Breast epithelium (tissue), 4 donors: ENCODE results near the gene GPR15LG. TPM values are rescaled to one million over a fixed set of nuclear protein-coding genes. Genes with fewer than 3 reads are reported as not detected.

Experiments
- DNase-seq, 2 donors: peaks; one replicate each; pipeline ENCODE4 v3.0.0-alpha.2; 2019; ENCODE audit warnings: low spot score in 2 of 2
- H3K27ac ChIP-seq, 2 donors: fragments of 200-600 bp; sonication (generic) in 1 of 2; one replicate each; pipeline ENCODE4 v1.5.1; 2016 to 2019; ENCODE audit warnings: mild to moderate bottlenecking in 1 of 2
- H3K27me3 ChIP-seq, 2 donors: fragments of 200-600 bp; sonication (generic) in 1 of 2; one replicate each; pipeline versions ENCODE4 v1.5.1 to v1.6.0; 2017 to 2019; ENCODE audit warnings: control low read depth in 1 of 2, mild to moderate bottlenecking in 1 of 2
- H3K36me3 ChIP-seq: fragments of 200-600 bp; one replicate; pipeline ENCODE4 v1.5.1; 2019
- H3K4me1 ChIP-seq, 2 donors: fragments of 200-600 bp; sonication (generic); one replicate each; pipeline ENCODE4 v1.5.1; 2016 to 2019; ENCODE audit warnings: control low read depth in 1 of 2
- H3K4me3 ChIP-seq, 3 donors: fragments of 200-600 bp; sonication (generic); 1 replicate in 2 of 3; 2 replicates in 1 of 3; pipeline ENCODE4 v1.5.1; 2016 to 2019; ENCODE audit warnings: mild to moderate bottlenecking in 3 of 3, moderate library complexity in 2 of 3
- H3K9me3 ChIP-seq, 2 donors: fragments of 200-600 bp; sonication (generic) in 1 of 2; one replicate each; pipeline ENCODE4 v1.5.1; 2016 to 2019; ENCODE audit warnings: control low read depth in 1 of 2
- POLR2A ChIP-seq: fragments of 450-650 bp; IDR thresholded peaks from one replicate; pipeline ENCODE4 v1.6.1; 2016; ENCODE audit warnings: antibody characterized with exemption, mild to moderate bottlenecking, moderate library complexity
- POLR2AphosphoS5 ChIP-seq, 3 donors: sonication (generic); formaldehyde crosslinking; IDR thresholded peaks; one replicate each; pipeline ENCODE4 v1.6.1; 2017; ENCODE audit warnings: antibody characterized with exemption in 3 of 3
- intact Hi-C: fragments of 100-400 bp; cut with DNase I; formaldehyde crosslinking; loops from one replicate; pipeline ENCODE4 v1.15.1; 2023; ENCODE audit warnings: low total_unique reads
- total RNA-seq, 3 donors: library from RNA; depleted of rRNA; stranded (reverse); fragments of >200 nt; gene quantifications; one replicate each; pipeline ENCODE4 v1.1.0, GENCODE V29; 2016
- TF ChIP-seq, protein P1 (sequence below), 3 donors: fragments of 450-650 bp; IDR thresholded peaks; one replicate each; pipeline ENCODE4 v1.5.1; 2016 to 2017; ENCODE audit warnings: antibody characterized with exemption in 3 of 3, mild to moderate bottlenecking in 3 of 3, moderate library complexity in 3 of 3

Gene GPR15LG
- total RNA-seq, 3 donors from 2014 or later: 1.3 TPM; not detected in 2

DNA sequence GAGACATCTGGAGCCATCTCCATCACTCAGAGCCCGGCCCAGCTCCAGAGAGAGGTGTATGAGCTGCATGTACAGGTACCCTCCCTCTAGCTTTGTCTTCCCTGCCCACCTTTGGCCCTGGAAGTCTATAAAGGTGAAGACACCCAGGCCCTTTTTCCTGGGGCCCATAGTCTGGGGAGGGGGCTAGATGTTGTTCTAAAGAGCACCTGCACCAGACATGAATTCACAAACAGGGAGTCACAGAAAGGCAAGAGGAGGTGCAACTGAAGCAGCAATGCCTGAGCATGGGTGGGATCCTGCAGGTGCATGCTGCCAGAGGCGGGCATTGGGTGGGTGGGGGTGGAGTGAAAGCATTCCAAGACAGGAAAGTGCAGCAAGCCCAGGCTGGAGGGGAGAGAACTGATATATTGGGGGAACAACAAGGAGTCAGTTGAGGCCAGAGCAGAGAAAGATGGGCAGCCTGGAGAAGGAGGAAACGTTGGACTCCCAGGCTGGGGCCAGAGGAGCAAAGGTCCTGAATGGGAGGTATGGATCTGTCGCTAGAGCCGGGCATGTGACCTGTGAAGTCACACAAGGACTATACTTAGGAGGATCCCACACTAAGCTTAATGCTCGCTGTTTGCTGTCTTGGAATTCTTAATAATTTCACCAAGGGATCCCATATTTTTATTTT lies 32.4 kb downstream of the GPR15LG start:
- DNase-seq: no peak
- intact Hi-C loops: no loop called here
- H3K27ac ChIP-seq: no peak overlapping the region
- H3K9me3 ChIP-seq: no peaks in the 10 kb centered on the region
- H3K4me1 ChIP-seq: no peaks in the 10 kb centered on the region
- peaks cover 0 to 10% of the 10 kb centered on the region in 2 donors for H3K27me3 ChIP-seq
- H3K4me3 ChIP-seq: no peak overlapping the region
- TF ChIP-seq POLR2AphosphoS5 (IDR thresholded peaks at IDR 0.05) (no peak), POLR2A (no peak)
- TF ChIP-seq, protein P1, sequence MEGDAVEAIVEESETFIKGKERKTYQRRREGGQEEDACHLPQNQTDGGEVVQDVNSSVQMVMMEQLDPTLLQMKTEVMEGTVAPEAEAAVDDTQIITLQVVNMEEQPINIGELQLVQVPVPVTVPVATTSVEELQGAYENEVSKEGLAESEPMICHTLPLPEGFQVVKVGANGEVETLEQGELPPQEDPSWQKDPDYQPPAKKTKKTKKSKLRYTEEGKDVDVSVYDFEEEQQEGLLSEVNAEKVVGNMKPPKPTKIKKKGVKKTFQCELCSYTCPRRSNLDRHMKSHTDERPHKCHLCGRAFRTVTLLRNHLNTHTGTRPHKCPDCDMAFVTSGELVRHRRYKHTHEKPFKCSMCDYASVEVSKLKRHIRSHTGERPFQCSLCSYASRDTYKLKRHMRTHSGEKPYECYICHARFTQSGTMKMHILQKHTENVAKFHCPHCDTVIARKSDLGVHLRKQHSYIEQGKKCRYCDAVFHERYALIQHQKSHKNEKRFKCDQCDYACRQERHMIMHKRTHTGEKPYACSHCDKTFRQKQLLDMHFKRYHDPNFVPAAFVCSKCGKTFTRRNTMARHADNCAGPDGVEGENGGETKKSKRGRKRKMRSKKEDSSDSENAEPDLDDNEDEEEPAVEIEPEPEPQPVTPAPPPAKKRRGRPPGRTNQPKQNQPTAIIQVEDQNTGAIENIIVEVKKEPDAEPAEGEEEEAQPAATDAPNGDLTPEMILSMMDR (IDR thresholded peaks at IDR 0.05): no peak
- no peaks in the 10 kb centered on the region for H3K36me3 ChIP-seq

DNA sequence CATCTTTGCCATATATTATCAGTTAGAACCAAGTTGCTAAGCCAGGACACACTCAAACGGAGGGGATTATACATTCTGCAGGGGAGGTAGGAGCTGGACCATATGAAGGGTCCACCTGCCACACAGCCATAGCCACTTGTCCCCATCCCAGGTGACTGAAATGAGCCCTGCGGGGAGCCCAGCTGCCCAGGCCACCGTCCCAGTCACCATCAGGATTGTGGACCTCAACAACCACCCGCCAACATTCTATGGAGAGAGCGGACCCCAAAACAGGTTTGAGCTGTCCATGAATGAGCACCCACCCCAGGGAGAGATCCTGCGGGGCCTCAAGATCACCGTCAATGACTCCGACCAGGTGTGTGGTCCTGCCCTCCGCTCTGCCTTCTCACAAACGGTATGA lies 34.4 kb downstream of the GPR15LG start:
- no peaks in the 10 kb centered on the region for H3K36me3 ChIP-seq
- H3K9me3 ChIP-seq: no peaks in the 10 kb centered on the region
- peaks cover 0 to 10% of the 10 kb centered on the region in 2 donors for H3K27me3 ChIP-seq
- no peak overlapping the region for H3K4me3 ChIP-seq
- intact Hi-C loops: no loop called here
- TF ChIP-seq, protein P1 (IDR thresholded peaks at IDR 0.05): no peak
- TF ChIP-seq POLR2A (no peak), POLR2AphosphoS5 (IDR thresholded peaks at IDR 0.05) (no peak)
- H3K27ac ChIP-seq: no peak overlapping the region
- H3K4me1 ChIP-seq: no peaks in the 10 kb centered on the region
- no peak for DNase-seq

DNA sequence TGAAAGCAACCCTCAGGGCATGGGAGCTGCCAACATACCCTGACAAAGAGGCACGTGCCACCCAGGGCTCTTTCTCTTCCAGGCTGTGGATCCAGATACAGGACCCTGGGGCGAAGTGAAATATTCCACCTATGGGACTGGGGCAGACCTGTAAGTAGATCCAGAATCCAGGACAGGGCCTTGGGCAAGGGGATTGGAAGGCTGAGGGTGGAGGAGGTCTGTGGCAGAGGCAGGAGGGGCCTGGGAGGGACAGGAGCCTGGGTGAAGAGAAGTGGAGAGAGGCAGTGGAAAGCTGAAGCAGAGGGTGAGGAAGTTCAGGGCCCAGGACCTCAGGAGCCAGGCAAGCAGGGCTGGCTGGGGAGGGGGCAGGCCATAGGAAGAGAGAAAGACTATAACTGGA lies 38.0 kb downstream of the GPR15LG start:
- Histone ChIP-seq H3K27me3 (peaks cover 0 to 5% of the 10 kb centered on the region in 2 donors), H3K4me1 (no peaks in the 10 kb centered on the region), H3K4me3 (no peak overlapping the region), H3K9me3 (no peaks in the 10 kb centered on the region), H3K27ac (no peak overlapping the region), H3K36me3 (no peaks in the 10 kb centered on the region)
- TF ChIP-seq POLR2A: no peak
- TF ChIP-seq, protein P1 (IDR thresholded peaks at IDR 0.05): no peak
- TF ChIP-seq POLR2AphosphoS5 (IDR thresholded peaks at IDR 0.05): no peak
- DNase-seq: no peak
- intact Hi-C loops: no loop called here

DNA sequence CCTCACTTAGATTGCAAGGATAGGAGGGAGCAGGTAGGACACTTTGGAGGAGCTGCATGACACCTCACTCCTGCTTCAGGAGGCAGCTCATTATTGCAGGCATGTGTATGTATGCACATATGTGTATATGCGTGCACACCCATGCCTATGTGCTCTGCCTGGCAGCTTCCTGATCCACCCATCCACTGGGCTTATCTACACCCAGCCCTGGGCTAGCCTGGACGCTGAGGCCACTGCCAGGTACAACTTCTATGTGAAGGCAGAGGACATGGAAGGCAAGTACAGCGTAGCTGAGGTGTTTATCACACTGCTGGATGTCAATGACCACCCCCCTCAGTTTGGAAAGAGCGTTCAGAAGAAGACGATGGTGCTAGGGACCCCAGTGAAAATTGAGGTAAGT lies 38.4 kb downstream of the GPR15LG start:
- peaks cover 0 to 5% of the 10 kb centered on the region in 2 donors for H3K27me3 ChIP-seq
- no peak for DNase-seq
- no peak overlapping the region for H3K4me3 ChIP-seq
- H3K9me3 ChIP-seq: no peaks in the 10 kb centered on the region
- no peaks in the 10 kb centered on the region for H3K36me3 ChIP-seq
- H3K27ac ChIP-seq: no peak overlapping the region
- no peak for TF ChIP-seq POLR2AphosphoS5 (IDR thresholded peaks at IDR 0.05)
- TF ChIP-seq, protein P1 (IDR thresholded peaks at IDR 0.05): no peak
- TF ChIP-seq POLR2A: no peak
- no peaks in the 10 kb centered on the region for H3K4me1 ChIP-seq
- intact Hi-C loops: no loop called here

DNA sequence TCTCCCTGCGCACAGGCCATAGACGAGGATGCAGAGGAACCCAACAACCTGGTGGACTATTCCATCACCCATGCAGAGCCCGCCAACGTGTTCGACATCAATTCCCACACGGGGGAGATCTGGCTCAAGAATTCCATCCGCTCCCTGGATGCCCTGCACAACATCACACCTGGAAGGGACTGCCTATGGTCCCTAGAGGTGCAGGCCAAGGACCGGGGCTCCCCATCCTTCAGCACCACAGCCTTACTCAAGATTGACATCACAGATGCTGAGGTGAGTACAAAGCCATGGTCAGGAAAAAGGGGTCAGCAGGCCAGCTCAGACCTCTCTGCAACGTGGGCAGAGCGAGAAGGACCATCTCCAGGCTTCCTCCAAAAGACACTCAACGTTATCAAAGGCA lies 39.5 kb downstream of the GPR15LG start:
- H3K4me3 ChIP-seq: no peak overlapping the region
- no peak for DNase-seq
- no peaks in the 10 kb centered on the region for H3K27me3 ChIP-seq
- no peaks in the 10 kb centered on the region for H3K4me1 ChIP-seq
- H3K9me3 ChIP-seq: no peaks in the 10 kb centered on the region
- no peaks in the 10 kb centered on the region for H3K36me3 ChIP-seq
- H3K27ac ChIP-seq: no peak overlapping the region
- intact Hi-C loops: no loop called here
- TF ChIP-seq, protein P1 (IDR thresholded peaks at IDR 0.05): no peak
- TF ChIP-seq POLR2A: no peak
- TF ChIP-seq POLR2AphosphoS5 (IDR thresholded peaks at IDR 0.05): no peak
